Measurements from ENCODE around the gene KRTAP20-3.

KRTAP20-3 gene

GRCh38 chr21:30642564-30642963 is at the start of gene KRTAP20-3:
TSS of gene KRTAP20-3 (plus strand) at chr21:30642864.
- H3K4me1 Mint-ChIP-seq (ENCODE audit: low read depth): no peaks in the 10 kb centered on the region
- no peak within 1 kb of the TSS for H3K4me3 Mint-ChIP-seq
- H3K27ac Mint-ChIP-seq: no peak within 1 kb of the TSS
- H3K9me3 Mint-ChIP-seq: peaks cover 9% of the 10 kb centered on the region
- no peaks in the 10 kb centered on the region for H3K27me3 Mint-ChIP-seq
- no peaks in the 10 kb centered on the region for H3K36me3 Mint-ChIP-seq (ENCODE audit: low read depth)

DNA sequence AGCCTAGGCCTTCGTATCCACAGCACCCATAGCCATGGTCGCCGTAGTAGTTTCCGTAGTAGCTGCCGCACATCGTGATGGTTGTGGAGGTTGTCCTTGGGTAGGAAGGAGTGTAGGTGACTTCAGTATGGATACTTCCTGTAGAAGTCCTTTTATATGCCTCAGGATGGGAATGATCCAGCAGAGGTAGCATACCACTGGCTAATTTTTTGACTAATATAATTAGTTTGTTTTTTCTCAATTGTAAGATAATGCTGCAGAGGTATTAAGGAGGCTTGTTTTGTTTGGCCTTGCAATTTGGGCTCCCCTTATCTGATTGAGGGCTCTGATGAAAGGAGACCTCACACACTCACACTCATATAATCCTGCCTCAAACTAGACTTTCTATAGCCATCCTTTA is 43.9 kb upstream of the KRTAP20-3 start, which contains the start of gene KRTAP6-2:
KRTAP6-2 (minus strand) TSS at position 101 of the 400 bp plus-strand sequence; CDS start at position 73, 28 bp downstream.
- H3K4me1 Mint-ChIP-seq (ENCODE audit: low read depth): no peaks in the 10 kb centered on the region
- no peaks in the 10 kb centered on the region for H3K9me3 Mint-ChIP-seq
- H3K4me3 Mint-ChIP-seq: no peak within 1 kb of the TSS
- no peaks in the 10 kb centered on the region for H3K27me3 Mint-ChIP-seq
- H3K36me3 Mint-ChIP-seq (ENCODE audit: low read depth): no peaks in the 10 kb centered on the region
- no peak within 1 kb of the TSS for H3K27ac Mint-ChIP-seq

DNA sequence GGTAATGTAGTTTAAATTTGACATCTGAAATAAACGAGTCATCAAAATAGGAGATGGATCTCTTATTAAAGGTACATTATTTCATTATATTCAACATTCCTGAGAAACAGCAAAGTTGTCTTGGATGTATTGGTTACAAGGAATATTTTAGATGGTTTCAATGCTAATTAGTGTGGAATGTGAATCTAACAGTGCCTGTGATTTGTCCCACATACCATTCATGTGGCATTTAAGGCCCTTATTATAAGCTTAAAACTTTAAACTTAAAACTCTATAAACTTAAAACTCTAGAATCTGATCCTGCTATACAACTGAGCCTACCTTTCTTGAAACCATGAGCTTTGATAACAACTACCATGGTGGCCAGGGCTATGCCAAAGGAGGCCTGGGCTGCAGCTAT is 41.9 kb upstream of the KRTAP20-3 start, which contains the start of gene KRTAP22-1:
KRTAP22-1 (plus strand) TSS at position 301 of the 400 bp plus-strand sequence.
- Mint-ChIP-seq H3K27ac (no peak within 1 kb of the TSS), H3K27me3 (no peaks in the 10 kb centered on the region), H3K9me3 (no peaks in the 10 kb centered on the region), H3K4me3 (no peak within 1 kb of the TSS), H3K4me1 (ENCODE audit: low read depth) (no peaks in the 10 kb centered on the region), H3K36me3 (ENCODE audit: low read depth) (no peaks in the 10 kb centered on the region)

DNA sequence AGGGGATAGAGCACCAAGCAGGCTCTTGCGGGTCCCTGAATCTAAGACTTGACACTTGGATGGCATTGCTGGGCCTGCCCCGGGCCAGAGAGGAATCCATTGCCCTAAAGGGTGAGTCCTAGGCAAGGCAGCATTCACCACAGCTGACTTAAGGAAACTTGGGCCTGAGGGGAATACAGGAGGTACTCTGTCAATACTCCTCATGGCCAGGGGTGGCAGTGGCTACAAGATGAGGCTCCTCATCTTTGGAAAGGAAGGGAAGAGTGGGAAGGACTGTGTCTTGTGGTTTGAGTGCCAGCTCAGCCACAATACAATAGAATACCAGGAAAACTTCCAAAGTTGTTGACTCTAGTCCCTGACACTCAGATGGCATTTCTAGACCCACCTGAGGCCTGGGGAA is 36.7 kb upstream of the KRTAP20-3 start:
- Mint-ChIP-seq H3K36me3 (ENCODE audit: low read depth) (no peaks in the 10 kb centered on the region), H3K27me3 (no peaks in the 10 kb centered on the region), H3K27ac (no peak overlapping the region), H3K9me3 (peaks cover 3% of the 10 kb centered on the region), H3K4me1 (ENCODE audit: low read depth) (no peaks in the 10 kb centered on the region), H3K4me3 (no peak overlapping the region)

DNA sequence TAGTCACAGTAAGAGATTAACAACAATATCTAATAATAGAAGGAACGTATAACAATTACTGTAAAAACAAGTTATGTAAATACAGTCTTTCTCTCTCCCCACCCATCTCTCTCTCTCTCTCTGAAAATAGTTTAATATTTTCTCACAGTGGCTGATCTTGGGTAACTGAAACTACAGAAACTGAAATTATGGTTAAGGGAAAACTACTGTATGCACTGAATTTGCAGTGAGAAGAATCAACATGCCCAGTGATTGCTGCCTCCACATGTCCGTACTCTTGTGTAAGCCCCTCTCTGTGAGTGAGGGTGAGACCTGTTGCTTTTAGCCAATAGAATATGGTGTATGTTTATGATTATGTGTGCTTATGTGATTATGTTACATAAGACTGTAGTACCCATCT is 30.5 kb upstream of the KRTAP20-3 start:
- H3K9me3 Mint-ChIP-seq: peaks cover 5% of the 10 kb centered on the region
- no peaks in the 10 kb centered on the region for H3K36me3 Mint-ChIP-seq (ENCODE audit: low read depth)
- no peaks in the 10 kb centered on the region for H3K27me3 Mint-ChIP-seq

DNA sequence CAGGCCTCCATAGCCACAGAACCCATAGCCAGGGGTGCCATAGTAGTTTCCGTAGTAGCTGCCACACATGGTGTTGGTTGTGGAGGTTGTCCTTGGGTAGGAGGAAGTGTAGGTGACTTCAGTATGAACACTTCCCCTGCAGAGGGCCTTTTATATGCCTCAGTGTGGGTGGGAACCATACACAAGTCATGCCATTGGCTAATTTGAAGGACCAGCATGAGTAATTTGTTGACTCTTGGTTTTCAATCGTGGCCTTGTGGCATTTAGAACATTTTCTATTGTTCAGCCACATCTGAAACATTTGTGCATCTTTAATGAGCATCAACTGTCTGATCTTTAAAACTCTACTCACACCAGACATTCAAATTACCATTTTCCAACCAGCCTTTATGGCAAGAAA is 28.8 kb upstream of the KRTAP20-3 start, which contains the start of gene KRTAP6-1:
KRTAP6-1 (minus strand) TSS at position 95 of the 400 bp plus-strand sequence; CDS start at position 69, 26 bp downstream.
- Mint-ChIP-seq H3K27me3 (no peaks in the 10 kb centered on the region), H3K9me3 (peaks cover 5% of the 10 kb centered on the region), H3K4me3 (no peak within 1 kb of the TSS), H3K36me3 (ENCODE audit: low read depth) (no peaks in the 10 kb centered on the region), H3K27ac (no peak within 1 kb of the TSS), H3K4me1 (ENCODE audit: low read depth) (no peaks in the 10 kb centered on the region)

More for the DNA sequence above, 30.5 kb upstream of the KRTAP20-3 start:
- Mint-ChIP-seq H3K4me1 (ENCODE audit: low read depth) (no peaks in the 10 kb centered on the region), H3K27ac (no peak overlapping the region), H3K4me3 (no peak overlapping the region)

- Mint-ChIP-seq H3K4me3 (no peak overlapping the region), H3K4me1 (ENCODE audit: low read depth) (no peaks in the 10 kb centered on the region), H3K9me3 (peaks cover 5% of the 10 kb centered on the region), H3K36me3 (ENCODE audit: low read depth) (no peaks in the 10 kb centered on the region), H3K27me3 (no peaks in the 10 kb centered on the region), H3K27ac (no peak overlapping the region)
Observed at GRCh38 chr21:30615199-30615598, 27.5 kb upstream of the KRTAP20-3 start.

DNA sequence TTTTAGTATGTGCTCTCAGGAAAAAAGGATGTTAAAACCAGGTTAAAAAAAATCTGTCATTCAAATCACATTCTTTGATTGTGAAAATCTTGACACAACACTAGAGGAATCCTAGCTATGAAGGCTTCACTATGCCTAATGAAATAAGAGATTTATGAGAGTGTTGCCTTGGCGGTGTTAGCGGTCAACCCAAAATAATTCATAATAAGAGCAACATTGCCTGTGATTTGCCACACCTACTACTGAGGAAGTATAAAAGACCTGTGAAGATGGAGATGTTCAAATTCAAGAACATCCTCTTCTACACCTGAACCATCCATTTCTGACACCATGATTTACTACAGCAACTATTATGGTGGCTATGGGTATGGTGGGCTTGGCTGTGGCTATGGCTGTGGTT is 26.5 kb upstream of the KRTAP20-3 start, which contains the start of gene KRTAP20-1:
KRTAP20-1 (plus strand) TSS at position 301 of the 400 bp plus-strand sequence; CDS start at position 331, 30 bp downstream.
- H3K9me3 Mint-ChIP-seq: peaks cover under 1% of the 10 kb centered on the region
- no peak within 1 kb of the TSS for H3K27ac Mint-ChIP-seq
- H3K4me3 Mint-ChIP-seq: no peak within 1 kb of the TSS
- no peaks in the 10 kb centered on the region for H3K27me3 Mint-ChIP-seq
- no peaks in the 10 kb centered on the region for H3K4me1 Mint-ChIP-seq (ENCODE audit: low read depth)
- no peaks in the 10 kb centered on the region for H3K36me3 Mint-ChIP-seq (ENCODE audit: low read depth)

DNA sequence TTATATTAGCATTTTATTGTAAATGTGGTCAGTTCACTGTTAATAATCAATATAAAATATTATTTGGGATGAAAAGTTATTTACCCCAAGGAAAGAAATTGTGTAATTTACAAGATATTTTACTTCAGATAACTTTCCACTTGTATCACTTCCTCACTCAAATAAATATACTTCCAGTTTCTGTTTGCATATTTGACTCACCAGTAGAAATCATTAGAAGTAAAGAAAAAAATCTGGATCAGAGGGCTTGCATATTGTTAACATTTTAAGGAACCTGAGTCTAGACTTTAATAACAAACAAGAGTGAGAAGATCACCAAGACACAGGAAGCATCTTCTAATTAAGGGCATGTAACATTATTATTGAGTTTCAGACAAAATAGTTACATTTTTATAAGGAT is 22.6 kb upstream of the KRTAP20-3 start:
- Mint-ChIP-seq H3K36me3 (ENCODE audit: low read depth) (no peaks in the 10 kb centered on the region), H3K27me3 (no peaks in the 10 kb centered on the region), H3K4me1 (ENCODE audit: low read depth) (no peaks in the 10 kb centered on the region), H3K4me3 (no peak overlapping the region), H3K9me3 (peaks cover 5% of the 10 kb centered on the region), H3K27ac (no peak overlapping the region)

- Mint-ChIP-seq H3K27ac (no peak within 1 kb of the TSS), H3K4me1 (ENCODE audit: low read depth) (no peaks in the 10 kb centered on the region), H3K4me3 (no peak within 1 kb of the TSS)
Observed at GRCh38 chr21:30620522-30620921, 22.1 kb upstream of the KRTAP20-3 start, which contains the start of gene KRTAP20-4. TSS of gene KRTAP20-4 (plus strand) at chr21:30620627.

DNA sequence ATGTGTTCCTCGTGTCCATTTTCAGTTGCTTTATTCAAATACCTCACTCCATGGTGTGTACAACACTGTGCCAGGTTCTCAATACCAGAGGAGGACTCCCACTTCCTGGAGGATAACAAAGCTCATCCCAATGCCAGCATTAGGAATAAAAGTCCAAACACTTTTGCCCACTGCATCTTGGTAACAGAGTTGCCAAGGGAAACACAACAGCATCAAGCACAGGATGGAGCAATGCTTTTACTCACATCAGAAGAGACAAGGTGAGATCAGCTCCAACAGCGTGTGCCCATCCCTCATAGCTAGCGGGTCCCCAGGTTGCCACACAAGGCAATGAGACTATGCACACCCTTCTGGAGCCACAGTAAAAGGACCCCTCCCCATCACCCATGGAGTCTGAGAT is 19.3 kb upstream of the KRTAP20-3 start:
- H3K4me1 Mint-ChIP-seq (ENCODE audit: low read depth): no peaks in the 10 kb centered on the region
- no peak overlapping the region for H3K27ac Mint-ChIP-seq
- H3K9me3 Mint-ChIP-seq: peaks cover 6% of the 10 kb centered on the region
- H3K36me3 Mint-ChIP-seq (ENCODE audit: low read depth): no peaks in the 10 kb centered on the region
- H3K4me3 Mint-ChIP-seq: no peak overlapping the region
- no peaks in the 10 kb centered on the region for H3K27me3 Mint-ChIP-seq

More at GRCh38 chr21:30620522-30620921, 22.1 kb upstream of the KRTAP20-3 start, which contains the start of gene KRTAP20-4:
- Mint-ChIP-seq H3K36me3 (ENCODE audit: low read depth) (no peaks in the 10 kb centered on the region), H3K9me3 (peaks cover 6% of the 10 kb centered on the region), H3K27me3 (no peaks in the 10 kb centered on the region)

- H3K9me3 Mint-ChIP-seq: peaks cover 6% of the 10 kb centered on the region
- no peaks in the 10 kb centered on the region for H3K36me3 Mint-ChIP-seq (ENCODE audit: low read depth)
- no peaks in the 10 kb centered on the region for H3K4me1 Mint-ChIP-seq (ENCODE audit: low read depth)
- no peak overlapping the region for H3K4me3 Mint-ChIP-seq
- H3K27me3 Mint-ChIP-seq: no peaks in the 10 kb centered on the region
- H3K27ac Mint-ChIP-seq: no peak overlapping the region
Observed at GRCh38 chr21:30625449-30626165, 17.1 kb upstream of the KRTAP20-3 start.

GRCh38 chr21:30628109-30628508 is 14.6 kb upstream of the KRTAP20-3 start:
- Mint-ChIP-seq H3K27ac (no peak overlapping the region), H3K36me3 (ENCODE audit: low read depth) (no peaks in the 10 kb centered on the region), H3K27me3 (no peaks in the 10 kb centered on the region)

DNA sequence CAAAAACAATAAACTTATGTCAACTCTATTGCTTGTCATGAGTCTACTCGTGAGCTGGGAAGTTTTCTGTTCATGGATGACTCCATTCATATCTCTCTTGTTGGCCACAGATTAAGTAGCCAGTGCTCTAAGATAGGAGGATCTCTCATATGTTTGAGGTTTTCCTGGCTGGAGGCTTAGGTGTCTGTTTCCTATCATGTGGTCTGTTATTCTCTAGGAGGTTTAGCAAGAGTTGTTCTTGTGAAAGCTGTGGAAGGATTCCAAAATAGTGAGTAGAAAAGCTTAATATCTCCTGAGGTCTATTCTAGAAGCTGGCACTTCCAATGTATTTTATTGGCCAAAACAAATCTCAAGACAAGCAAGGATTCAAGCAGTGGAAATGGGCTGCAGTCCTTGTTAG is 13.5 kb upstream of the KRTAP20-3 start:
- no peak overlapping the region for H3K27ac Mint-ChIP-seq
- H3K36me3 Mint-ChIP-seq (ENCODE audit: low read depth): no peaks in the 10 kb centered on the region

More at GRCh38 chr21:30628109-30628508, 14.6 kb upstream of the KRTAP20-3 start:
- H3K9me3 Mint-ChIP-seq: peaks cover 6% of the 10 kb centered on the region
- no peak overlapping the region for H3K4me3 Mint-ChIP-seq
- no peaks in the 10 kb centered on the region for H3K4me1 Mint-ChIP-seq (ENCODE audit: low read depth)

DNA sequence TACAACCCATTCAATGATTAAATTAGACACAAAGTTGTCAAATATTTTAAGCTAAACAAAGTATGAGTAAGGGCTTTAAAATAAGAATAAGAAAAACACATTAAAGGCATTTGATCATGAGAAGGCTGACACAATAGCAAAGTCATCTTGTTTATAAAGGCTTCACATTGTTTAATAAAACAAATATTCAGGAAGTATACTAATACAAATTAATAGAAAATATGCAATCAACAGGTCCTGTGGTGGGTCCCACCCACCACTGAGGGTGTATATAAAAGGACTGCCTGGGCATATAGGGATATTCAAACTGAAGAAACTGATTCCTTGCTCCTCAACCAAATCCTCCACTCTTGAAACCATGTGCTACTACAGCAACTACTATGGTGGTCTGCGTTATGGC is 7.8 kb upstream of the KRTAP20-3 start, which contains the start of gene KRTAP20-2:
KRTAP20-2 (plus strand) TSS at position 301 of the 400 bp plus-strand sequence; CDS start at position 359, 58 bp downstream.
- no peaks in the 10 kb centered on the region for H3K9me3 Mint-ChIP-seq

More for the DNA sequence above, 13.5 kb upstream of the KRTAP20-3 start:
- Mint-ChIP-seq H3K4me1 (ENCODE audit: low read depth) (no peaks in the 10 kb centered on the region), H3K27me3 (no peaks in the 10 kb centered on the region), H3K4me3 (no peak overlapping the region), H3K9me3 (peaks cover 6% of the 10 kb centered on the region)

More for the DNA sequence above, 7.8 kb upstream of the KRTAP20-3 start, which contains the start of gene KRTAP20-2:
- Mint-ChIP-seq H3K4me3 (no peak within 1 kb of the TSS), H3K36me3 (ENCODE audit: low read depth) (no peaks in the 10 kb centered on the region), H3K4me1 (ENCODE audit: low read depth) (no peaks in the 10 kb centered on the region), H3K27me3 (no peaks in the 10 kb centered on the region), H3K27ac (no peak within 1 kb of the TSS)

Data from stimulated activated naive CD8-positive, alpha-beta T cell treated with anti-CD3 and anti-CD28 coated beads, Interleukin-15, Interleukin-2, amounts not matched to agents 100 ng/mL and 50 ng/mL, for 24 hours (primary cell).